ENCODE data around the gene NEK7.
A peak's percentile ranks its signal among the peaks of the same experiment; 100 is the strongest.

GRCh38 chr1:198270273-198270828 lies 113.6 kb downstream of the NEK7 start:
- TF ChIP-seq MAFK (IDR thresholded peaks at IDR 0.05; ENCODE audit: low read depth, low read length) (peak; percentile 55; the same call in 1 of the 2 replicates), FOS (IDR thresholded peaks at IDR 0.05; ENCODE audit: low read depth, low read length) (no peak), POLR2A (IDR thresholded peaks at IDR 0.05; ENCODE audit: low read depth, low read length) (no peak), RCOR1 (IDR thresholded peaks at IDR 0.05; ENCODE audit: insufficient replicate concordance, low read length) (no peak), SMC3 (IDR thresholded peaks at IDR 0.05; ENCODE audit: low read depth, low read length) (no peak)
- TF ChIP-seq, protein P1, sequence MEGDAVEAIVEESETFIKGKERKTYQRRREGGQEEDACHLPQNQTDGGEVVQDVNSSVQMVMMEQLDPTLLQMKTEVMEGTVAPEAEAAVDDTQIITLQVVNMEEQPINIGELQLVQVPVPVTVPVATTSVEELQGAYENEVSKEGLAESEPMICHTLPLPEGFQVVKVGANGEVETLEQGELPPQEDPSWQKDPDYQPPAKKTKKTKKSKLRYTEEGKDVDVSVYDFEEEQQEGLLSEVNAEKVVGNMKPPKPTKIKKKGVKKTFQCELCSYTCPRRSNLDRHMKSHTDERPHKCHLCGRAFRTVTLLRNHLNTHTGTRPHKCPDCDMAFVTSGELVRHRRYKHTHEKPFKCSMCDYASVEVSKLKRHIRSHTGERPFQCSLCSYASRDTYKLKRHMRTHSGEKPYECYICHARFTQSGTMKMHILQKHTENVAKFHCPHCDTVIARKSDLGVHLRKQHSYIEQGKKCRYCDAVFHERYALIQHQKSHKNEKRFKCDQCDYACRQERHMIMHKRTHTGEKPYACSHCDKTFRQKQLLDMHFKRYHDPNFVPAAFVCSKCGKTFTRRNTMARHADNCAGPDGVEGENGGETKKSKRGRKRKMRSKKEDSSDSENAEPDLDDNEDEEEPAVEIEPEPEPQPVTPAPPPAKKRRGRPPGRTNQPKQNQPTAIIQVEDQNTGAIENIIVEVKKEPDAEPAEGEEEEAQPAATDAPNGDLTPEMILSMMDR (conservative IDR thresholded peaks at IDR 0.05; ENCODE audit: low read depth, low read length): no peak
